MM.1S (cell line): ENCODE results near the gene PTGER2.

Experiments used
- DNase-seq: peaks from one replicate; pipeline ENCODE4 v3.0.0-alpha.2; 2015
- H2AFZ ChIP-seq: fragments of 300-600 bp; sonication (generic); 2 replicates; pipeline ENCODE4 v1.6.0; 2016; ENCODE audit warnings: antibody characterized with exemption, low read length
- H3F3A ChIP-seq: fragments of 300-600 bp; sonication (generic); 2 replicates; pipeline ENCODE4 v1.6.1; 2016; ENCODE audit warnings: mild to moderate bottlenecking, antibody characterized with exemption, low read length, moderate library complexity, mixed read lengths; ENCODE audit not compliant: insufficient read depth
- H3K27ac ChIP-seq: fragments of 300-600 bp; sonication (generic); 2 replicates; pipeline ENCODE4 v1.5.1; 2016; ENCODE audit warnings: mild to moderate bottlenecking, low read length
- H3K27me3 ChIP-seq: fragments of 300-600 bp; sonication (generic); replicated peaks from 2 replicates; pipeline ENCODE4 v1.6.0; 2016; ENCODE audit warnings: low read length; ENCODE audit not compliant: insufficient read depth
- H3K36me3 ChIP-seq: fragments of 300-600 bp; sonication (generic); replicated peaks from 2 replicates; pipeline ENCODE4 v1.6.1; 2016; ENCODE audit warnings: mild to moderate bottlenecking, low read length, mixed read lengths; ENCODE audit not compliant: insufficient read depth
- H3K4me1 ChIP-seq: fragments of 300-600 bp; sonication (generic); 2 replicates; pipeline ENCODE4 v1.6.1; 2016; ENCODE audit warnings: low read length, mixed read lengths
- H3K4me2 ChIP-seq: fragments of 300-600 bp; sonication (generic); 2 replicates; pipeline ENCODE4 v1.6.0; 2016; ENCODE audit warnings: low read depth, low read length
- H3K4me3 ChIP-seq: fragments of 300-600 bp; sonication (generic); 2 replicates; pipeline ENCODE4 v1.5.1; 2016; ENCODE audit warnings: low read length, mixed read lengths
- H3K79me2 ChIP-seq: fragments of 300-600 bp; sonication (generic); 2 replicates; pipeline ENCODE4 v1.6.1; 2016; ENCODE audit warnings: mixed run types, low read length, mixed read lengths
- H3K9ac ChIP-seq: fragments of 300-600 bp; sonication (generic); 2 replicates; pipeline ENCODE4 v1.6.1; 2016; ENCODE audit warnings: low read length, mixed read lengths
- H3K9me2 ChIP-seq: fragments of 300-600 bp; sonication (generic); replicated peaks from 2 replicates; pipeline ENCODE4 v1.6.1; 2016; ENCODE audit warnings: mild to moderate bottlenecking, low read length, mixed read lengths; ENCODE audit not compliant: insufficient read depth
- H3K9me3 ChIP-seq: fragments of 300-600 bp; sonication (generic); replicated peaks from 2 replicates; pipeline ENCODE4 v1.6.1; 2016; ENCODE audit warnings: mild to moderate bottlenecking, low read length, mixed read lengths; ENCODE audit not compliant: insufficient read depth
- H4K20me1 ChIP-seq: fragments of 300-600 bp; sonication (generic); 2 replicates; pipeline ENCODE4 v1.6.1; 2016; ENCODE audit warnings: mild to moderate bottlenecking, low read length, moderate library complexity, mixed read lengths; ENCODE audit not compliant: insufficient read depth
- CTCF ChIP-seq: fragments of 300-600 bp; sonication (generic); IDR thresholded peaks from 2 replicates; pipeline ENCODE4 v1.5.1; 2016; ENCODE audit warnings: antibody characterized with exemption, low read length, mixed read lengths
- EZH2 ChIP-seq: fragments of 300-600 bp; sonication (generic); optimal IDR thresholded peaks from 2 replicates; pipeline ENCODE3; 2017; ENCODE audit warnings: low read depth, mild to moderate bottlenecking, antibody characterized with exemption, low read length, mixed read lengths
- EZH2phosphoT487 ChIP-seq: fragments of 300-600 bp; sonication (generic); IDR thresholded peaks from 2 replicates; pipeline ENCODE4 v1.6.1; 2018; ENCODE audit warnings: antibody characterized with exemption, low read length

Gene PTGER2

DNA sequence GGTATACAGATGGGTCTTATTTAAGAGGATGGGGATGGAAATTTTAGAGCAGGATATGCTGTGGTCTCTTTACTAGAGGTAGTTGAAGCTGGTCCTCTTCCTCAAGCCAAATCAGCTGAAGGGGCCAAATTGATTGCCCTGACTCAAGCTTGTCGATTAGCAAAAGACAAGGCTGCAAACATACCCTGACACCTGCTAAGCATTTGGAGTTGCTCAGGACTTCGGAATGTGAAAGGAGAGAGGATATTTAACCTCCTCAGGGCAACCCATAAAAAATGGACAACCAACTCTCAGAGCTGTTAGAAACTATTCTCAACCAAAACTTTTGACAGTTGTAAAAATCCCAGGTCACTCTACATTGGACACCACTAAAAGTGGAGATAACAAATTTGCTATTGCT is 31.0 kb upstream of the PTGER2 start:
- Histone ChIP-seq H4K20me1 (no peaks in the 10 kb centered on the region), H3K4me1 (no peaks in the 10 kb centered on the region), H3K27me3 (no peaks in the 10 kb centered on the region), H3K79me2 (no peaks in the 10 kb centered on the region), H3K4me2 (no peak overlapping the region), H2AFZ (no peak overlapping the region), H3K27ac (no peak overlapping the region), H3K9me2 (no peaks in the 10 kb centered on the region), H3K9ac (no peak overlapping the region), H3K36me3 (no peaks in the 10 kb centered on the region), H3K4me3 (no peak overlapping the region), H3K9me3 (no peaks in the 10 kb centered on the region), H3F3A (no peaks in the 10 kb centered on the region)
- TF ChIP-seq CTCF (no peak), EZH2 (no peak), EZH2phosphoT487 (no peak)
- DNase-seq = no peak

- H3K4me2 ChIP-seq = no peak overlapping the region
- no peaks in the 10 kb centered on the region for H3K27me3 ChIP-seq
- H3K9me3 ChIP-seq = no peaks in the 10 kb centered on the region
- H3K4me1 ChIP-seq = no peaks in the 10 kb centered on the region
- no peak for DNase-seq
- no peaks in the 10 kb centered on the region for H3F3A ChIP-seq
- no peaks in the 10 kb centered on the region for H3K9me2 ChIP-seq
- H3K9ac ChIP-seq = no peak overlapping the region
- H3K79me2 ChIP-seq = no peaks in the 10 kb centered on the region
- H2AFZ ChIP-seq = no peak overlapping the region
- H4K20me1 ChIP-seq = no peaks in the 10 kb centered on the region
- TF ChIP-seq EZH2 (no peak), EZH2phosphoT487 (no peak), CTCF (no peak)
- no peaks in the 10 kb centered on the region for H3K36me3 ChIP-seq
- H3K4me3 ChIP-seq = no peak overlapping the region
- no peak overlapping the region for H3K27ac ChIP-seq
Observed at GRCh38 chr14:52286661-52287649, 27.2 kb upstream of the PTGER2 start.

DNA sequence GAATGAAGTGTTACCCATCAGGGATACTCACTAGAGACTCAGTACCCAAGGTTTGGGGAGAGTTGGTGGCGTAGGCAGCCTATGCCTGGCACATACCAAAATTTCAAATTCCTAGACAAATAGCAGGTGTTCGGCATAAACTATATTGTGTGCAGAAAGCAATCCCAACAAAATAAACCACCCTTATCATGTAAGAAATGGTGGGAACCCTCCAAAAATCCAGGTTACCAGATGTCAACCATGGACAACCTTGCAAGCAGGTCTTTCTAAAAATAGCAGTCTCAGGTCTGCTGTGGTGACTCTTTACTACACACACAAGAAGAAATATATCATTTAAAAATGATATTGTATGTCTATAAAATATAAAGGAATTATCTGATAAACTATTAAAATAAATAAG is 17.7 kb upstream of the PTGER2 start:
- no peaks in the 10 kb centered on the region for H4K20me1 ChIP-seq
- no peaks in the 10 kb centered on the region for H3K9me2 ChIP-seq
- H3K36me3 ChIP-seq = no peaks in the 10 kb centered on the region
- no peak overlapping the region for H2AFZ ChIP-seq
- H3K79me2 ChIP-seq = no peaks in the 10 kb centered on the region
- no peak overlapping the region for H3K4me3 ChIP-seq
- H3K27me3 ChIP-seq = no peaks in the 10 kb centered on the region
- H3F3A ChIP-seq = no peaks in the 10 kb centered on the region
- DNase-seq = no peak
- TF ChIP-seq CTCF (no peak), EZH2 (no peak), EZH2phosphoT487 (no peak)
- no peaks in the 10 kb centered on the region for H3K4me1 ChIP-seq
- H3K4me2 ChIP-seq = no peak overlapping the region
- no peak overlapping the region for H3K9ac ChIP-seq
- no peaks in the 10 kb centered on the region for H3K9me3 ChIP-seq
- no peak overlapping the region for H3K27ac ChIP-seq
